ENCODE data around the gene AOAH.
"Not testable (repeated sequence)": the region's sequence is repeated elsewhere in the genome, so short reads cannot be mapped to it uniquely, and the experiment has no call there.

Gene AOAH

GRCh38 chr7:36469236-36469635 is 255.1 kb downstream of the AOAH start:
- no peak for DNase-seq (ENCODE audit: low read depth in 2 of 2)

GRCh38 chr7:36468370-36469101 is 255.8 kb downstream of the AOAH start:
- DNase-seq (ENCODE audit: low read depth in 2 of 2), result no peak

GRCh38 chr7:36466001-36466400 is 258.3 kb downstream of the AOAH start:
- not testable (repeated sequence) for DNase-seq (ENCODE audit: low read depth in 2 of 2)

- DNase-seq (ENCODE audit: low read depth in 2 of 2), result no peak
Observed at GRCh38 chr7:36464271-36464670, 260.0 kb downstream of the AOAH start.
